ENCODE measurements around the gene ZFAND3.

- no peak for TF ChIP-seq JUNB (IDR thresholded peaks at IDR 0.05)
- TF ChIP-seq POLR2A (IDR thresholded peaks at IDR 0.05; ENCODE audit: low read length) = no peak
- TF ChIP-seq ZSCAN20 (CRISPR knock-in tag; IDR thresholded peaks at IDR 0.05) = no peak
- TF ChIP-seq PBX3 (IDR thresholded peaks at IDR 0.05) = no peak
- TF ChIP-seq CTCF (IDR thresholded peaks at IDR 0.05) = no peak
- TF ChIP-seq CHD4 (IDR thresholded peaks at IDR 0.05; ENCODE audit: borderline replicate concordance) = no peak
- no peak for TF ChIP-seq SMC3 (IDR thresholded peaks at IDR 0.05)
- no peak for TF ChIP-seq RAD21 (conservative IDR thresholded peaks at IDR 0.05 in 1 of 2, IDR thresholded peaks at IDR 0.05 in 1 of 2)
- no peak for TF ChIP-seq HMGXB4 (CRISPR knock-in tag; IDR thresholded peaks at IDR 0.05; ENCODE audit: borderline replicate concordance)
- no peak for TF ChIP-seq HOXA7 (CRISPR knock-in tag; IDR thresholded peaks at IDR 0.05)
- TF ChIP-seq JUN (IDR thresholded peaks at IDR 0.05) = no peak
These were observed 111.5 kb downstream of the ZFAND3 start for GRCh38 chr6:37931066-37931465.

Data from A549 (cell line).